Endothelial cell of umbilical vein (primary cell): ENCODE data around the gene KDM6B. TPM values are rescaled to one million over a fixed set of nuclear protein-coding genes. Genes with fewer than 3 reads are reported as not detected.

Source experiments
- BruUV-seq: library from RNA; stranded (reverse); fragments of 400-500 nt; replicated peaks from 2 replicates; lab custom pipeline; 2021; lab: Mats Ljungman, UMichigan
- CTCF ChIA-PET: fragments of 300-600, 350-600 bp; sonication (Branson Sonifier 250); formaldehyde crosslinking; loops from one replicate; lab custom pipeline; 2021; ENCODE audit warnings: antibody characterized with exemption, inconsistent platforms; lab: Charles Lee
- POLR2A ChIA-PET: fragments of 300-600, 350-600 bp; sonication (Branson Sonifier 250); formaldehyde crosslinking; loops from one replicate; lab custom pipeline; 2021; ENCODE audit warnings: antibody characterized with exemption, inconsistent platforms; lab: Charles Lee
- DNase-seq: peaks from one replicate; pipeline ENCODE4 v3.0.0-alpha.2; 2011; ENCODE audit warnings: low read depth, low spot score
- FAIRE-seq: peaks from 2 replicates; lab custom pipeline; 2011; peaks lifted over from hg19 to GRCh38; lab: Jason Lieb, UNC
- H2AFZ ChIP-seq: 2 replicates; pipeline ENCODE4 v1.6.0; 2012; ENCODE audit warnings: low read depth, low read length, control low read depth, inconsistent platforms
- H3K27ac ChIP-seq: 2 replicates; pipeline ENCODE4 v1.5.1; 2011; ENCODE audit warnings: low read depth, mild to moderate bottlenecking, control low read depth, low read length, moderate library complexity; ENCODE audit not compliant: insufficient read depth
- H3K27me3 ChIP-seq, 2 experiments: 2 replicates each; pipeline versions ENCODE4 v1.6.0 to v1.6.1; 2011; ENCODE audit warnings: low read length in 2 of 2, mixed read lengths in 1 of 2; ENCODE audit not compliant: control insufficient read depth in 2 of 2, insufficient read depth in 2 of 2
- H3K36me3 ChIP-seq, 2 experiments: 2 replicates in 1 of 2; 3 replicates in 1 of 2; pipeline ENCODE4 v1.5.1; 2011; ENCODE audit warnings: low read length in 2 of 2, mild to moderate bottlenecking in 1 of 2, moderate library complexity in 1 of 2; ENCODE audit not compliant: control insufficient read depth in 2 of 2, insufficient read depth in 2 of 2; ENCODE audit errors: extremely low read depth in 1 of 2
- H3K4me1 ChIP-seq: 3 replicates; pipeline ENCODE4 v1.5.1; 2011; ENCODE audit warnings: mild to moderate bottlenecking, low read length; ENCODE audit not compliant: control insufficient read depth, insufficient read depth; ENCODE audit errors: extremely low read depth
- H3K4me2 ChIP-seq: 2 replicates; pipeline ENCODE4 v1.6.1; 2011; ENCODE audit warnings: low read length, control low read depth, mixed read lengths; ENCODE audit not compliant: insufficient read depth
- H3K4me3 ChIP-seq, 3 experiments: fragments of 200-600 bp in 1 of 3; sonication (generic), shearing (Covaris generic) in 1 of 3; replicated peaks in 1 of 3; 2 replicates each; pipeline ENCODE4 v1.5.1; 2011 to 2016; ENCODE audit warnings: control low read depth in 3 of 3, low read length in 3 of 3, mild to moderate bottlenecking in 2 of 3, inconsistent platforms in 1 of 3, low read depth in 1 of 3, moderate library complexity in 1 of 3; ENCODE audit not compliant: insufficient read depth in 1 of 3
- H3K79me2 ChIP-seq: 2 replicates; pipeline ENCODE4 v1.6.0; 2012; ENCODE audit warnings: low read length, inconsistent platforms; ENCODE audit not compliant: control insufficient read depth, insufficient read depth
- H3K9ac ChIP-seq: replicated peaks from 2 replicates; pipeline ENCODE3; 2011; ENCODE audit warnings: low read length, control low read depth; ENCODE audit not compliant: insufficient read depth; ENCODE audit errors: extremely low read depth
- H3K9me1 ChIP-seq: replicated peaks from 3 replicates; pipeline ENCODE4 v1.6.0; 2011; ENCODE audit warnings: mild to moderate bottlenecking, low read length; ENCODE audit not compliant: control insufficient read depth, insufficient read depth; ENCODE audit errors: extremely low read depth
- H3K9me3 ChIP-seq: replicated peaks from 2 replicates; pipeline ENCODE4 v1.5.1; 2012; ENCODE audit warnings: low read length, inconsistent platforms; ENCODE audit not compliant: control insufficient read depth, insufficient read depth
- H4K20me1 ChIP-seq: replicated peaks from 2 replicates; pipeline ENCODE3; 2011; ENCODE audit warnings: mild to moderate bottlenecking, low read length; ENCODE audit not compliant: control insufficient read depth, insufficient read depth; ENCODE audit errors: extremely low read depth
- EZH2 ChIP-seq: IDR thresholded peaks from 2 replicates; pipeline ENCODE4 v1.6.1; 2012; ENCODE audit warnings: borderline replicate concordance, low read depth, mild to moderate bottlenecking, moderate library complexity, low read length, inconsistent platforms; ENCODE audit not compliant: severe bottlenecking
- GATA2 ChIP-seq: IDR thresholded peaks from 2 replicates; pipeline ENCODE4 v1.7.0; 2011; ENCODE audit warnings: low read depth, mild to moderate bottlenecking, moderate library complexity, mixed read lengths, low read length; ENCODE audit not compliant: insufficient read length, insufficient read depth
- JUN ChIP-seq: IDR thresholded peaks from 2 replicates; pipeline ENCODE4 v1.6.1; 2011; ENCODE audit warnings: borderline replicate concordance, low read depth; ENCODE audit not compliant: insufficient read length, insufficient read depth
- MYC ChIP-seq: IDR thresholded peaks from one replicate; pipeline ENCODE4 v1.6.1; 2011; ENCODE audit warnings: mild to moderate bottlenecking, low read depth, low read length
- POLR2A ChIP-seq: IDR thresholded peaks from 2 replicates; pipeline ENCODE4 v1.6.1; 2012; ENCODE audit warnings: low read depth, mild to moderate bottlenecking, control low read depth, low read length
- dilution Hi-C: fragments of 300-500 bp; cut with MboI; formaldehyde crosslinking; loops from one replicate; pipeline ENCODE4 v1.15.0; 2019; ENCODE audit warnings: low sequenced_read_pairs; ENCODE audit not compliant: extremely low pct_ligation_motif_present
- intact Hi-C: fragments of 100-400 bp; cut with micrococcal nuclease; formaldehyde crosslinking; loops from one replicate; pipeline ENCODE4 v1.10.0; 2022
- polyA plus RNA-seq, 4 experiments: library from polyadenylated mRNA; depleted of rRNA in 3 of 4; stranded (reverse) in 3 of 4; unstranded in 1 of 4; fragments of >200 nt; gene quantifications; 2 replicates each; pipeline versions ENCODE4 v1.2.1 to v1.2.3, GENCODE V29; 2011 to 2012; ENCODE audit warnings: missing spikeins in 1 of 4
- total RNA-seq: library from RNA; stranded (reverse); gene quantifications from 2 replicates; pipeline ENCODE4 v1.2.3, GENCODE V29; 2021
- TF ChIP-seq, protein P1 (sequence below), 2 donors: IDR thresholded peaks; 1 replicate in 1 of 2; 2 replicates in 1 of 2; pipeline ENCODE4 v1.5.1; 2011; ENCODE audit warnings: low read length in 2 of 2, mild to moderate bottlenecking in 2 of 2, moderate library complexity in 2 of 2, control low read depth in 1 of 2, inconsistent platforms in 1 of 2, low read depth in 1 of 2; ENCODE audit not compliant: insufficient read depth in 1 of 2; ENCODE audit errors: extremely low read depth in 1 of 2

The KDM6B gene
- total and polyA plus RNA-seq, 2 donors (not counting 3 experiments of a cell fraction or from before 2014, with no cell fraction given) = 1.8 to 17.8 TPM

DNA sequence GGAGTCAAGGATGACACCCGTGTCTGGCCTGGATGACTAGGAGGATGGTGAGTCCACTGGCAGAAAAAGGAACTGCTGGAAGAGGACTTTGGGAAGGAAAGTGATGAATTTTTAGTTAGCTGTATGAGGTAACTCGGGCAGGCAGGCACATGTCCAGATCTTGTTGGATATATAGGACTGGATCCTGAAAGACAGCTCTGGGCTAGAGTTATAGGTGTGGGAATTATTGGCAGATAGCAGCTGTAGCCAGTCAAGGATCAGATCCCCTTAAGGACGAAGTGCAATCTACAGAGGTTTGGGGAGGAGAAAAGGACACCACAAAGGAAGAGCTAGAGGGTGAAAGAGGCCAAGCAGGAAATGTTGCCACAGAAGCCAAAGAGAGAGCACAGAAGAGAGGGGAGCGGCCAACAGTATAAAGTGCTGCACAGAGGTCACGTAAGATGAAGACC is 33.9 kb downstream of the KDM6B start:
- no peak overlapping the region for H3K27ac ChIP-seq
- BruUV-seq = no TSS peak
- no peaks in the 10 kb centered on the region for H3K79me2 ChIP-seq
- no peaks in the 10 kb centered on the region for H3K27me3 ChIP-seq
- TF ChIP-seq POLR2A = no peak
- TF ChIP-seq GATA2 = no peak
- TF ChIP-seq, protein P1, sequence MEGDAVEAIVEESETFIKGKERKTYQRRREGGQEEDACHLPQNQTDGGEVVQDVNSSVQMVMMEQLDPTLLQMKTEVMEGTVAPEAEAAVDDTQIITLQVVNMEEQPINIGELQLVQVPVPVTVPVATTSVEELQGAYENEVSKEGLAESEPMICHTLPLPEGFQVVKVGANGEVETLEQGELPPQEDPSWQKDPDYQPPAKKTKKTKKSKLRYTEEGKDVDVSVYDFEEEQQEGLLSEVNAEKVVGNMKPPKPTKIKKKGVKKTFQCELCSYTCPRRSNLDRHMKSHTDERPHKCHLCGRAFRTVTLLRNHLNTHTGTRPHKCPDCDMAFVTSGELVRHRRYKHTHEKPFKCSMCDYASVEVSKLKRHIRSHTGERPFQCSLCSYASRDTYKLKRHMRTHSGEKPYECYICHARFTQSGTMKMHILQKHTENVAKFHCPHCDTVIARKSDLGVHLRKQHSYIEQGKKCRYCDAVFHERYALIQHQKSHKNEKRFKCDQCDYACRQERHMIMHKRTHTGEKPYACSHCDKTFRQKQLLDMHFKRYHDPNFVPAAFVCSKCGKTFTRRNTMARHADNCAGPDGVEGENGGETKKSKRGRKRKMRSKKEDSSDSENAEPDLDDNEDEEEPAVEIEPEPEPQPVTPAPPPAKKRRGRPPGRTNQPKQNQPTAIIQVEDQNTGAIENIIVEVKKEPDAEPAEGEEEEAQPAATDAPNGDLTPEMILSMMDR (IDR thresholded peaks at IDR 0.05; ENCODE audit: extremely low read depth in 1 of 2, insufficient read depth in 1 of 2, low read depth in 1 of 2, low read length in 2 of 2) = no peak
- dilution Hi-C loops (no loop called here), intact Hi-C loops (no loop called here)
- H3K9me1 ChIP-seq = no peaks in the 10 kb centered on the region
- DNase-seq (no peak), FAIRE-seq (no peak)
- POLR2A ChIA-PET = no interaction called here
- no peaks in the 10 kb centered on the region for H3K9me3 ChIP-seq
- CTCF ChIA-PET = interaction anchor here (1.3 to 1.5 kb wide), 2 partner anchors 21 to 115 kb away, joined by 3 to 4 read pairs; partner anchors contain the start of gene CHD3
- no peak overlapping the region for H2AFZ ChIP-seq
- no peak overlapping the region for H3K9ac ChIP-seq
- peaks cover 3 to 4% of the 10 kb centered on the region in 2 experiments for H3K36me3 ChIP-seq
- H3K4me2 ChIP-seq = no peak overlapping the region
- no peaks in the 10 kb centered on the region for H4K20me1 ChIP-seq
- H3K4me1 ChIP-seq = no peaks in the 10 kb centered on the region
- H3K4me3 ChIP-seq = no peak overlapping the region

DNA sequence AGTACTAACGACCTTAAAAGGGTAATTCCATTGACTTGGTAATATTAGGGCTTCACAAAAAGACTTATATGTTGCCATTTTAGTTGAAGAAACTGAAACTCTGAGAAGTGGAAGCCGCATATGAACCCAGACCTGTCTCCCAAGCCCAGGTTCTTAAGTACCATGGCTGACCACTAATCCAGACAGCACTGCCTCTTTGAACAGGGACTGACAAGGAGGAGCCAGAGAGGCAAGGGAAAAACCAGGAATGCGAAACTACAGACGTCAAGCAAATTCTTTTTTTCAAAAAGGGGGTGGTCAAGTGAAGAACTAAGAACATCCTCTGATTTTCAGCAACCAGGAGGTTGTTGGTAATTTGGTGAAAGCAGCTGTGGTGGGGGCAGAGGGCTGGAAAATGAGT is 39.0 kb downstream of the KDM6B start:
- H3K4me3 ChIP-seq = no peak overlapping the region
- FAIRE-seq (no peak), DNase-seq (no peak)
- dilution Hi-C loops (no loop called here), intact Hi-C loops (no loop called here)
- H2AFZ ChIP-seq = no peak overlapping the region
- no peaks in the 10 kb centered on the region for H3K27me3 ChIP-seq
- peaks cover 3 to 5% of the 10 kb centered on the region in 2 experiments for H3K36me3 ChIP-seq
- H3K9ac ChIP-seq = no peak overlapping the region
- no peak overlapping the region for H3K27ac ChIP-seq
- no TSS peak for BruUV-seq
- no peaks in the 10 kb centered on the region for H3K9me1 ChIP-seq
- no peaks in the 10 kb centered on the region for H3K9me3 ChIP-seq
- no peaks in the 10 kb centered on the region for H3K4me1 ChIP-seq
- CTCF ChIA-PET = interaction anchor here (2.0 kb wide), 1 partner anchor 11 kb away, joined by 4 read pairs; no protein-coding TSS in a partner anchor
- no peaks in the 10 kb centered on the region for H4K20me1 ChIP-seq
- no peaks in the 10 kb centered on the region for H3K79me2 ChIP-seq
- no peak overlapping the region for H3K4me2 ChIP-seq
- POLR2A ChIA-PET = no interaction called here
- TF ChIP-seq JUN (no peak), MYC (no peak), EZH2 (no peak)
- TF ChIP-seq, protein P1 (IDR thresholded peaks at IDR 0.05; ENCODE audit: extremely low read depth in 1 of 2, insufficient read depth in 1 of 2, low read depth in 1 of 2, low read length in 2 of 2) = no peak
